Activated naive CD4-positive, alpha-beta T cell treated with anti-CD3 and anti-CD28 coated beads, Interleukin-2, amount 10 ng/mL, durations not matched to agents 7 days and 5 days (primary cell): Measurements from ENCODE around the gene STMN3.

ENCODE experiments used
- CTCF ChIA-PET: fragments of 350-600 bp; sonication (Branson Sonifier 250); formaldehyde crosslinking; loops from one replicate; lab custom pipeline; 2021; ENCODE audit warnings: antibody characterized with exemption; lab: Charles Lee
- DNase-seq: peaks from one replicate; pipeline ENCODE4 v3.0.0-alpha.2; 2020
- H3K27ac Mint-ChIP-seq: one replicate; pipeline ENCODE4 v1.8.0; 2021; ENCODE audit warnings: mild to moderate bottlenecking, moderate library complexity, mixed read lengths
- H3K27me3 Mint-ChIP-seq: one replicate; pipeline ENCODE4 v1.8.0; 2021; ENCODE audit warnings: mild to moderate bottlenecking, mixed read lengths
- H3K36me3 Mint-ChIP-seq: one replicate; pipeline ENCODE4 v1.8.0; 2021; ENCODE audit warnings: mixed read lengths
- H3K4me1 Mint-ChIP-seq: one replicate; pipeline ENCODE4 v1.8.0; 2021; ENCODE audit warnings: mixed read lengths
- H3K4me3 Mint-ChIP-seq: one replicate; pipeline ENCODE4 v1.8.0; 2021; ENCODE audit warnings: mild to moderate bottlenecking, moderate library complexity, mixed read lengths
- H3K9me3 Mint-ChIP-seq: one replicate; pipeline ENCODE4 v1.8.0; 2021; ENCODE audit warnings: mixed read lengths

Gene STMN3

GRCh38 chr20:63596423-63596822, 56.8 kb downstream of the STMN3 start:
- CTCF ChIA-PET: no interaction called here
- H3K27me3 Mint-ChIP-seq: no peaks in the 10 kb centered on the region
- no peak overlapping the region for H3K27ac Mint-ChIP-seq
- no peak overlapping the region for H3K4me3 Mint-ChIP-seq
- DNase-seq: no peak
- H3K4me1 Mint-ChIP-seq: no peaks in the 10 kb centered on the region
- peaks cover 41% of the 10 kb centered on the region for H3K36me3 Mint-ChIP-seq
- H3K9me3 Mint-ChIP-seq: no peaks in the 10 kb centered on the region

DNA sequence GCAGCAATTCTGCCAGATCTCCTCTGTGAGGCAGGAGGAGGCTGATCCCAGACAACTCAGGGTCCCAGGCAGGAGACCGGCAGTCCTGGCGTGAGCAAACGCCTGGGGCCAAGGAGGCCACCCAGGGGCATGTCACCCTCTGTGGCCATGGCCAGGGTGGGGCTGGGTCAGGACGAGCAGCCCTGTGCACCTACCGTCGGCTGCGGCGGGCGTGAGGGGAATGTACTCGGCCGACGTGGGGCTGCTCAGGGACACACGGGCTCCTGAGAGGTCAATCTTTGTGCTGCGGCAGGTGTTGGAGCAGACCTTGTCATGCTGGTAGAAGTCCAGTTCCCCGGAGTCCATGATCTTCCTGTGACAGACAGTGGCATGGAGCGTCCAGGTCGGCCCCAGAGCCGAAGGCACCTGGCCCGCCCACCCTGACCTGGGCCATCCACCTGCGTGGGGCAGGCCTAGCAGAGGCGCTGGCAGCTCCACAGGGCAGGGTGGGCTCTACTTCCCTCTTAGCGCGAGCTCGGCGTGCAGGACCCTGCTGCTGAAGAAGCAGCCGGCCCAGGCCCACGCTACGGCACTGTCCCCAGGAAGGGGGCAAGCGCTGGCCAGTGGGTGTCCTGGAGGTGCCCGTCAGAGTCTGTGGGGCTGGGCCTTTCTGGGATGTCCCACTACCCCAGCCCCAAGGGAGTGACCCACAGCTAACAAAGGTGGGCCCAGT, 57.7 kb downstream of the STMN3 start:
- Mint-ChIP-seq H3K9me3 (no peaks in the 10 kb centered on the region), H3K4me1 (no peaks in the 10 kb centered on the region), H3K27ac (no peak overlapping the region), H3K36me3 (peaks cover 38% of the 10 kb centered on the region), H3K4me3 (no peak overlapping the region), H3K27me3 (no peaks in the 10 kb centered on the region)
- DNase-seq: no peak
- CTCF ChIA-PET: no interaction called here

GRCh38 chr20:63594043-63594561, 59.1 kb downstream of the STMN3 start:
- H3K27ac Mint-ChIP-seq: no peak overlapping the region
- no peak overlapping the region for H3K4me3 Mint-ChIP-seq
- H3K4me1 Mint-ChIP-seq: no peaks in the 10 kb centered on the region
- CTCF ChIA-PET: no interaction called here
- no peak for DNase-seq
- H3K36me3 Mint-ChIP-seq: peaks cover 40% of the 10 kb centered on the region
- H3K9me3 Mint-ChIP-seq: no peaks in the 10 kb centered on the region
- no peaks in the 10 kb centered on the region for H3K27me3 Mint-ChIP-seq

DNA sequence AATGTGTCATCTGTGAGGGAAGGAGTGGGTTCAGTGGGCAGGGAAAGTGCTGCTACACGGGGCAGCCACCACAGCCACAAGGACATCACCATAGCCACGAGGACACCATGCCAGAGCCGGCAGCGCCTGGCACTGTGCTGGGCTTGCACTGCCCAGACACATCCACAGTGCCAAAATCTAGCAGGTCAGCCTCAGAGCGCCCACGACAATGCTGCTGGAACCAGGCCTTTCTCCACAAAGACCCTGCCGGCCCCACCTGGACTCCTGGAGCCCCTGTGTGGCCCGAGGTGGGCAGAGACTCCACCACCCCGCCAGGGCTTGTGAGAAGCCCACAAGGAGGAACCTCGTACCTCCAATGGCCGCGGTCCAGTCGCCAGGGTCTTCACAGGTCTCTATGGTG, 60.6 kb downstream of the STMN3 start:
- peaks cover 38% of the 10 kb centered on the region for H3K36me3 Mint-ChIP-seq
- no peaks in the 10 kb centered on the region for H3K9me3 Mint-ChIP-seq
- no peaks in the 10 kb centered on the region for H3K27me3 Mint-ChIP-seq
- H3K4me1 Mint-ChIP-seq: peaks cover 7% of the 10 kb centered on the region
- H3K4me3 Mint-ChIP-seq: no peak overlapping the region
- DNase-seq: no peak
- CTCF ChIA-PET: interaction anchor here (0.6 kb wide), 1 partner anchor 196 kb away, joined by 3 read pairs; no protein-coding TSS in a partner anchor
- H3K27ac Mint-ChIP-seq: no peak overlapping the region

GRCh38 chr20:63591786-63592355, 61.4 kb downstream of the STMN3 start:
- peaks cover 10% of the 10 kb centered on the region for H3K4me1 Mint-ChIP-seq
- peaks cover 38% of the 10 kb centered on the region for H3K36me3 Mint-ChIP-seq
- DNase-seq: no peak
- no peaks in the 10 kb centered on the region for H3K27me3 Mint-ChIP-seq
- no peaks in the 10 kb centered on the region for H3K9me3 Mint-ChIP-seq
- no peak overlapping the region for H3K4me3 Mint-ChIP-seq
- CTCF ChIA-PET: interaction anchor here (0.6 kb wide), 1 partner anchor 197 kb away, joined by 3 read pairs; no protein-coding TSS in a partner anchor
- H3K27ac Mint-ChIP-seq: no peak overlapping the region

DNA sequence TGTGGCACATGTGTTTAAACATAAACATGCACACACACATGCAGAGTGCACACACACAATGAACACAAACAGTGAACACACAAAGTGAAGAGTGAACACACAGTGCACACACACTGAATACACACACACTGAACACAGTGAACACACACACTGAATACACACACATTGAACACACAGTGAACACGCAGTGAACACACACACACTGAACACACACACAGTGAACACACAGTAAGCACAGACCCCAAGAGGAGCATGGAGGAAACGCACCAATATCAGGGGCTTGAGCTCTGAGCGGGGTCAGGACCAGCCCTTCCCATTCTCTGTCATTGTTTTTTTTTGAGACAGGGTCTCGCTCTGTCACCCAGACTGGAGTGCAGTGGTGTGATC, 62.1 kb downstream of the STMN3 start:
- DNase-seq: no peak
- CTCF ChIA-PET: no interaction called here
- H3K4me1 Mint-ChIP-seq: peaks cover 10% of the 10 kb centered on the region
- peaks cover 38% of the 10 kb centered on the region for H3K36me3 Mint-ChIP-seq
- no peak overlapping the region for H3K4me3 Mint-ChIP-seq
- no peak overlapping the region for H3K27ac Mint-ChIP-seq
- peaks cover under 1% of the 10 kb centered on the region for H3K27me3 Mint-ChIP-seq
- H3K9me3 Mint-ChIP-seq: no peaks in the 10 kb centered on the region

DNA sequence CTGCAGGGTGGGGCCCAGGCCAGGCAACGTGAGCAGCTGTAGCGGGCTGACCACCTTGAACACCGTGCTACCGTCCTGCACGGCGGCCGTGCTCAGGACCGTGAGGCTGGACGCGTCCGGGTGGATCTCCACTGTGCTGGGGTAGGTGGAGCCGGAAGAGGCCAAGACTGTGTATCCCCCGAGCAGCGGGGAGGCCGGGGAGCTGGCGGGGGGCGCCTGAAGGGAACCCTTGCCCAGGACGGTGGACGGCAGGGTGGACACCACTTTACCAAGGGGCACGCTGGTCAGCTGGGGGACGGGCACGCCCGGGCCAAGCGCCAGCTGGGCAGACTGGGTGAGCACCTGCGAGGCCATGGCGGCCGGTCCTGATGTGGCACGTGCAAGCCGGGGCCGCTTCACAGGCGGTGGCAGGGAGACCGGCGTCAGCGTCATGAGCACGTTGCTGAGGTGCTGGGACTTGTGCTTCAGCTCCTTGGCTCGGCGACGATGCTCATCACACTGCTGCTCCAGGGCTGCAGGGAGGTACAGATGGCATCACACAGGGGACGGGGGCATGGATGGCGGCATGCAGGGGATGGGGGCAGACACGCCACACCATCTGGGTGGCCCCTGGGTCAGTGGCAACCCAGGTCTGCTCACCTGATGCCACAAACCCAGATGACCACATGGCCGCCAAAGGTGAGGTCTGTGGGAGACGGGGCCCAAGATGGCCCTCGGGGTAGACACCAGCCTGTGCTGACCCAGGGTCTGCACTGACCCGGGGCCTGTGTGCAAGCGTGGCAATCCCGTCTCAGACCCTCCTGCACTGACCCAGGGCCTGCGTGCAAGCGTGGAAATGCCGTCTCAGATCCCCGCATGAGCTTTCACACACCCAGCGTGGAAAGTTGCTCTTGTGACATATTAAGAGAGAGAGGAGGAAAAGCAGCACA, 62.7 kb downstream of the STMN3 start:
- peaks cover 13% of the 10 kb centered on the region for H3K4me1 Mint-ChIP-seq
- H3K36me3 Mint-ChIP-seq: peaks cover 42% of the 10 kb centered on the region
- CTCF ChIA-PET: no interaction called here
- H3K27me3 Mint-ChIP-seq: peaks cover 7% of the 10 kb centered on the region
- no peak for DNase-seq
- H3K4me3 Mint-ChIP-seq: no peak overlapping the region
- H3K9me3 Mint-ChIP-seq: no peaks in the 10 kb centered on the region
- no peak overlapping the region for H3K27ac Mint-ChIP-seq
